ENCODE results near the gene LETMD1. TPM values are rescaled to one million over a fixed set of nuclear protein-coding genes. Genes with fewer than 3 reads are reported as not detected.

LETMD1 gene
- total RNA-seq, 1 donor from 2014 or later = 8.6 TPM

DNA sequence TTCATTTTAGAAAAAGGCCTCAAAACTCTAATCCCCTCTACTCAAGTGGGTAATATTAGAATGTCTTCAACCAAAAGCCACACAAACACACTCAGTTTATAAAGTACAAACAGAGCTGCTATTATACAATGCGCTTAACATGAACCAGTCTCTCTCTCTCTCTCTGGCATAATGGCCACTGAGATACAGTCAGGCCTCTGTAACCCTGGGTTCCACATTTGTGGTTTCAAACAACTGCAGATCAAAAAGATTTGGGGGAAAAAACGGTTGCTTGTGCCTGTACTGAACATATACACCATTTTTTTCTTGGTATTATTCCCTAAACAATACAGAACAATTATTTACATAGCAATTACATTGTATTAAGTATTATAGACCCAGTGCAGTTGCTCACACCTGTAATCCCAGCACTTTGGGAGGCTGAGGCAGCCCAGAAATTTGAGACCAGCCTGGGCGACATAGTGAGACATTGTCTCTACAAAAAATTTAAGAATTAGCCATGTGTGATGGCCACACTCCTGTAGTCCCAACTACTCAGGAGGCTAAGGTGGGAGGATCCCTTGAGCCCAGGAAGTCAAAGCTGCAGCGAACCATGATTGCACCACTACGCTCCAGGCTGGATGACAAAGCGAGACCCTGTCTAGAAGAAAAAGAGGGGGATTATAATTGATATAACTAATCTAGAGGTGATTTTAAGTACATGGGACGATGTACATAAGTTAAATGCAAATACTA, 27.5 kb upstream of the LETMD1 start:
- Histone ChIP-seq H3K9me3 (no peaks in the 10 kb centered on the region), H3K27ac (peak overlapping the region in 1 of 2 donors; percentile 3), H3K4me1 (peaks cover 6 to 17% of the 10 kb centered on the region in 2 donors), H3K27me3 (no peaks in the 10 kb centered on the region), H3K4me3 (no peak overlapping the region), H3K36me3 (no peaks in the 10 kb centered on the region)
- intact Hi-C loops (cut with DNase I) = loop anchor here (10.0 kb wide), 1 partner anchor 516 kb away; the partner anchor contains the start of gene DIP2B
- no peak for TF ChIP-seq CTCF (IDR thresholded peaks at IDR 0.05)
- peak in 1 of 2 donors; percentile 19 for DNase-seq (ENCODE audit: low spot score in 2 of 2)

DNA sequence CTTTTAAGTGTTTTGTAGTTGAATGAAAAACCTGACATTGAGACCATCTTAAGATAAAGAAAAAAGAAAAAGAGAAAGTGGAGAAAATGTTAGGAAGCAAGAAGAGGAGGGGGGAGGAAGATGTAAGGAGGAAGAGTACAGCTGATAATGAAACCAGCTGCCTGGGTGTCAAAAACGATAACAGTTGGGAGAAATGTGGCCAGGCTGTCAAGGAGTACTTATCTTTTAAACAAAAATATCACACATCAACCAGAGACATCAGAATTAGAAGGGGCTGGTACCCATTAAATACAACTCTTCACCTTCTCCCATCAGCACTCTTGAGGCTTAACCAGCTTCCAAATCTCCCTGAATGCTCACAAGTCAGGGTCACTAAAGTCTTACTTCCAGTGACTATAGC, 26.4 kb upstream of the LETMD1 start:
- intact Hi-C loops (cut with DNase I) = loop anchor here (10.0 kb wide), 1 partner anchor 517 kb away; the partner anchor contains the start of gene DIP2B
- peak overlapping the region; percentile 31 to 35 for H3K27ac ChIP-seq
- H3K9me3 ChIP-seq = no peaks in the 10 kb centered on the region
- H3K4me3 ChIP-seq = no peak overlapping the region
- H3K27me3 ChIP-seq = no peaks in the 10 kb centered on the region
- no peak for DNase-seq (ENCODE audit: low spot score in 2 of 2)
- no peaks in the 10 kb centered on the region for H3K36me3 ChIP-seq
- H3K4me1 ChIP-seq = peaks cover 6 to 17% of the 10 kb centered on the region in 2 donors
- no peak for TF ChIP-seq CTCF (IDR thresholded peaks at IDR 0.05)

DNA sequence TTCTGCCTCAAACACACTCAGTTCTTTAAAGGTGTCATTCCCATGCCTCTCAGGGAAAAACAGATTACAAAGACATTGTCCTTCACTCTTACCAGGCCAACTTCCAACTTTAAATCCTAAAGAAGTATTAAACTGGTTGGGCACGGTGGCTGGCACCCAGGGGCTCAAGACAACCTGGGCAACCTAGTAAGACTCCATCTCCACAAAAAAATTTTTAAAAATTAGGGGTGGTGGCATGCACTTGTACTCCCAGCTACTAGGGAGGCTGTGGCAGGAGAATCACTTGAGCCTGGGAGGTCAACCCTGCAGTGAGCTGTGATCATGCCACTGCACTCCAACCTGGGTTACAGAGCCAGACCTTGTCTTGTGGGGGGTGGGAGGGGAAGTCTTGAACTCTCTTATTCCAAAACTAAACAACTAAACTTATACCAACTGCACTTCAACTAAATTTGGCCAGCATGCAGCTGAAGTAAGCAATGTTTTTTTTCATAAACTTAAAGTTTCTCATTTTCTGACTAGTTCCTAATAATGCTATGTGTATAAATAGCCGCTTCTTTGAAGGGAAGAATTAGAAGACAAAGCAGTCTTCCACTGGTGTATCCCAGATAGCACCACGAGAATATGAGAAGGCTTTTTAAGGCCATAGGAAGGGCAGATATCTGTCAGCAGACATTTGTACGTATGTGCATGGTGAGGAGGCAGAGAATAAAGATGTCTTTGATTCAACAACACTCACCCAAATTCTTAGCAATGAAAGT, 24.3 kb upstream of the LETMD1 start:
- no peak for TF ChIP-seq CTCF (IDR thresholded peaks at IDR 0.05)

GRCh38 chr12:51025338-51025835, 22.7 kb upstream of the LETMD1 start:
- DNase-seq (ENCODE audit: low spot score in 2 of 2) = no peak
- no peak for TF ChIP-seq CTCF (IDR thresholded peaks at IDR 0.05)
- Histone ChIP-seq H3K27me3 (no peaks in the 10 kb centered on the region), H3K9me3 (no peaks in the 10 kb centered on the region), H3K4me1 (peaks cover 6 to 17% of the 10 kb centered on the region in 2 donors), H3K4me3 (peak overlapping the region; percentile 68 to 94), H3K36me3 (no peaks in the 10 kb centered on the region), H3K27ac (peak overlapping the region; percentile 91 to 98)
- intact Hi-C loops (cut with DNase I) = loop anchor here (2.0 to 10.0 kb wide), 5 partner anchors 101 to 1403 kb away; partner anchors contain the start of genes ATF1, DAZAP2, DIP2B and PRPF40B

More for the DNA sequence above, 24.3 kb upstream of the LETMD1 start:
- no peaks in the 10 kb centered on the region for H3K27me3 ChIP-seq
- peak in 1 of 2 donors; percentile 27 for DNase-seq (ENCODE audit: low spot score in 2 of 2)
- no peaks in the 10 kb centered on the region for H3K36me3 ChIP-seq
- peaks cover 6 to 17% of the 10 kb centered on the region in 2 donors for H3K4me1 ChIP-seq
- peak overlapping the region; percentile 91 to 98 for H3K27ac ChIP-seq
- intact Hi-C loops (cut with DNase I) = loop anchor here (1.0 to 10.0 kb wide), 4 partner anchors 39 to 519 kb away; partner anchors contain the start of genes ATF1 and DIP2B
- H3K4me3 ChIP-seq = peak overlapping the region; percentile 68 to 94
- H3K9me3 ChIP-seq = no peaks in the 10 kb centered on the region

DNA sequence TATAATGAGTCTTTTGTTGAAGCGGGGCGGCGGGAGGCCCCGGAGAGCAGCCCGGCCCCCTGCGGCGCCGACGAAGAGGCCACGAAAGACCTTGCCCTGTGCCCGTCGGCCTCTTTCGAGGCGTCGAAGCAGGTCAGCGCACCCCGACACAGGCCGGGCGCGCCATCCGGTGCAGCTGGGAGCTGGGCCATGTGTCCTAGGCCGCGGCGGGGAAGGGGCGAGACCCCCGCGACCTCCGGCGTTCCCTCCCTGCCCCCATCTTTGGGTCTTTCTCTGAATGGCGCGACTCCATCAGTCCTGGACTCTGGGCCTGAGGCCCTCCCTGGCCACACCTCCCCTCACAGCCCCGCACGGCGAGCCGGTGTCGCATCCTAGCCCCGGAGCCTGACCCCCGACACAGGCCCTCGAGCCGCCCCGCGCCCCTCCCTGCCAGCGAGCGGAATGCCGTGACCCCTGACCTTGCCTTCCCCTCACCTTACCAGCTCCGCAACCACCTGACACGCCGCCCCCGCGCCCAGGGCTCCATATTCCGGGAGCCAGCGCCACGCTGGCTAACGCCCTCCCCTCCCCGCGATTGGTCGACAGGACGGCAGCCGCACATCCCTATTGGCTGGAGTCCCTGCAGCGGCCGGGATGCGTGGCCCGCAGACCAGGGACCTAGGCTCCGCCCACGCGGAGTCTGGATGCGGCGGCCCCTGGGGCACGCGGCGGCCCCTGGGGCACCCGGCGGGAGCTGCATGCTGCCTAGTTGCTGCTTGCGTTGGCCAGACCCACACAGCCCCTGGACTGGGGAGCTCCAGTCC, 22.1 kb upstream of the LETMD1 start, which contains the start of gene SLC11A2:
TSS of gene SLC11A2 (minus strand) at position 549 of the 803 bp plus-strand sequence. CDS start 15,656 bp downstream, outside the sequence.
- intact Hi-C loops (cut with DNase I) = loop anchor here (1.0 to 10.0 kb wide), 9 partner anchors 22 to 1404 kb away; partner anchors contain the start of genes ATF1, CSRNP2, DAZAP2 and DIP2B
- H3K9me3 ChIP-seq = no peaks in the 10 kb centered on the region
- no peaks in the 10 kb centered on the region for H3K36me3 ChIP-seq
- peak within 1 kb of the TSS; percentile 68 to 94 for H3K4me3 ChIP-seq
- peak; percentile 84 to 98 for DNase-seq (ENCODE audit: low spot score in 2 of 2)
- peak in 1 of 3 experiments; percentile 18 for TF ChIP-seq CTCF (IDR thresholded peaks at IDR 0.05)
- no peaks in the 10 kb centered on the region for H3K27me3 ChIP-seq
- peak within 1 kb of the TSS; percentile 91 to 98 for H3K27ac ChIP-seq
- peaks cover 6 to 17% of the 10 kb centered on the region in 2 donors for H3K4me1 ChIP-seq
